Prostate gland (tissue), 2 donors: Measurements from ENCODE around the gene KLHDC7B.

Source experiments
- CTCF ChIP-seq, 4 experiments: fragments of 200-600 bp in 2 of 4; fragments of 450-650 bp in 2 of 4; sonication (generic) in 2 of 4; IDR thresholded peaks; 1 replicate in 3 of 4; 2 replicates in 1 of 4; pipeline ENCODE4 v1.5.1; 2016 to 2019; ENCODE audit warnings: antibody characterized with exemption in 4 of 4, mild to moderate bottlenecking in 2 of 4, moderate library complexity in 2 of 4
- POLR2AphosphoS5 ChIP-seq: sonication (generic); formaldehyde crosslinking; IDR thresholded peaks from one replicate; pipeline ENCODE4 v1.6.1; 2017; ENCODE audit warnings: antibody characterized with exemption

- TF ChIP-seq CTCF (IDR thresholded peaks at IDR 0.05) (no peak), POLR2AphosphoS5 (no peak)
Observed at GRCh38 chr22:50587407-50587806, 41.7 kb downstream of the KLHDC7B start.
